Measurements from ENCODE around the gene LITAF.

Gene LITAF

GRCh38 chr16:11550791-11551498 is 35.8 kb downstream of the LITAF start:
- DNase-seq: no peak

GRCh38 chr16:11547118-11547916 is 39.4 kb downstream of the LITAF start:
- no peak for DNase-seq

GRCh38 chr16:11546608-11547061 is 40.1 kb downstream of the LITAF start:
- DNase-seq: no peak

- no peak for DNase-seq
Measured at GRCh38 chr16:11543661-11544393, 42.9 kb downstream of the LITAF start.

GRCh38 chr16:11542069-11542744 is 44.5 kb downstream of the LITAF start:
- DNase-seq: no peak

- DNase-seq: no peak
Measured at GRCh38 chr16:11539641-11540050, 47.1 kb downstream of the LITAF start.

- DNase-seq: no peak
Measured at GRCh38 chr16:11538880-11539279, 47.8 kb downstream of the LITAF start.

GRCh38 chr16:11536104-11536866 is 50.4 kb downstream of the LITAF start:
- DNase-seq: no peak

GRCh38 chr16:11535494-11535893 is 51.2 kb downstream of the LITAF start:
- DNase-seq: no peak

GRCh38 chr16:11534262-11534661 is 52.5 kb downstream of the LITAF start:
- DNase-seq: no peak

- DNase-seq: no peak
Measured at GRCh38 chr16:11533588-11533987, 53.1 kb downstream of the LITAF start.

- no peak for DNase-seq
Measured at GRCh38 chr16:11530171-11530940, 56.4 kb downstream of the LITAF start.

- DNase-seq: no peak
Measured at GRCh38 chr16:11529285-11529684, 57.4 kb downstream of the LITAF start.

- DNase-seq: no peak
Measured at GRCh38 chr16:11528053-11528452, 58.7 kb downstream of the LITAF start.

GRCh38 chr16:11526655-11527350 is 59.9 kb downstream of the LITAF start:
- no peak for DNase-seq

GRCh38 chr16:11524098-11524760 is 62.5 kb downstream of the LITAF start:
- no peak for DNase-seq

- no peak for DNase-seq
Measured at GRCh38 chr16:11521055-11521454, 65.7 kb downstream of the LITAF start.

GRCh38 chr16:11520442-11520841 is 66.3 kb downstream of the LITAF start:
- no peak for DNase-seq

- DNase-seq: no peak
Measured at GRCh38 chr16:11517961-11518360, 68.8 kb downstream of the LITAF start.

Data from CD4-positive, alpha-beta T cell treated with Interleukin-17A for 4 hours (primary cell).